ENCODE measurements around the gene DDX49.
"Not testable (repeated sequence)": the region's sequence is repeated elsewhere in the genome, so short reads cannot be mapped to it uniquely, and the experiment has no call there.

DDX49 gene

DNA sequence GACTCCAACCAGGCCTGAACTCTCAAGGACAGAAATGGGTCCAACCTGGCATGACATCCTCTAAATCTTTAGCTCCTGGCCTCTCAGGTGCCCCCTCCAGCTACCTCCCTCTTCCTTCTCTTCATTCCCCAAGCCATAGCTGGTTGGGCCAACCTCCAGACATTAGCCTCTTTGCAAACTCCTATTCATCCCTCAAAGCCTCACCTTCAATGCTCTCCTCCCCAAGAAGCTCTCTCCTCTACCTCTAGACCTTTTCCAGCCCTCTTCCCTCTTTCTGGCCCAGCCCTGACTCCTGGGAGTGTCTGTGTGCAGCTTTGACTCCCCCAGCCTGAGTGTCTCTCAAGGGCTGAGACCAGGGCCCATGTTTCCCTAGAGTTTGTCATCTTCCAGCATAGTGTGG is 26.8 kb downstream of the DDX49 start:
- DNase-seq, result no peak

DNA sequence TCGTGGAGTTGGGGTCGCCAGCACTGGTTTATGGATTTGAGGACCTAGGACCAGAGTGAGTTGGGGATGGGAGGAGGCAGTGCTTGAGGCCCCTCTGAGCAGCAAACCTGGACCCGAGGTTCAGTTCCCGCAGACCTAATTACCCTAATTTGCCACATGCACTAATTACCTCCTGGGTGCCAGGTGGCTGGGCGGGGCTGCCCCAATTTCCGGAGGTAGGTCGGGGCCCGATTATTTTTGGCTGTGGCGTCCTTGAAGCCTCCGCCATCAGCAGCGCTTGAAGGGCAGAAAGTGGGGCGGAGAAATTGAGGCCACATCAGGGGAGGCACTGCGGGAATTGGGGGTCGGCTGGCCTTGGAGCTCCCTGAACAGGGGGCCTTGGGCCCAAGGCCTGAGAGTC is 27.4 kb downstream of the DDX49 start:
- DNase-seq, result no peak

DNA sequence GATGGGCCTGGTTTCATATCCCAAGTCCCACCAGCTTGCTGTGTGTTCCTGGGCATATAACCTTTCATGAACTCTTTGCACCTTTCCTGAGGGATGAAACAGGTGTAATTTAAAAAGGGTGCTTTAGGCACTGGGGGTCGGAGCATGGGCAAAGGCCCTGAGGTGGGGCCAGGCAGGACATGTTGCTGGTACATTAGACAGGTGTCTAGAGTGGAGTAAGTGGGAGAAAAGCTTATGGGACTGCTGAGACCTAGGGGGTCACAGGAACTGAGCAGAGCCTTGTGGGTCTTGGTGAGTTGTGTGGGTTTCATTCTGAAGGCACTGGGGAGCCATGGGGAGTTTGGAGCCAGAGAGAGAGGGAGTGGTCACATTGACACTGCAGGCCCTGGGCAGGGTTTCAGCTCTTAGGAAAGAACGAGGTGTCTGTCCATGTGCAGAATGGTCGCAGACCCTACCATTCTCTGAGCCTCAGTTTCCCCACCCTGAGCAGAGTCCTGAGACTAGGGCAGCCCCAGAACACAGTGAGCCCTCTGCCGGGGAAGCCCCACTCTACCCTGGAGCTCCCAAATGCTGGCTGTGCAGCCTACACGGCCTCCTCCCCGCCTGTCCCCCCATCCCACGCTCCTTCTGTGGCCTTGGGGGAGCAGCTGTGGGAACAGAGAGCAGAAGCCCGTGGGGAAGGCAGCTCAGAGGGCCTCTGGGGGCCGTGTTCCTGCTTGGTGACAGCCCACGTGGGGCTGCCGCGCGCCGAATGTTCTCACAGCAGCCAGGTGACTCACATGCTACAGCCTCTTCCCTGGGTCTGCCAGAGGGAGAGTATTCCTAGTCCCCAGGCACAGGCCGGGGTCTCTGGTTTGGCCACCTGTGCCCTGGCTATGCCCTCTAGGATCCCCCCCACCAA is 28.8 kb downstream of the DDX49 start:
- no peak for DNase-seq

DNA sequence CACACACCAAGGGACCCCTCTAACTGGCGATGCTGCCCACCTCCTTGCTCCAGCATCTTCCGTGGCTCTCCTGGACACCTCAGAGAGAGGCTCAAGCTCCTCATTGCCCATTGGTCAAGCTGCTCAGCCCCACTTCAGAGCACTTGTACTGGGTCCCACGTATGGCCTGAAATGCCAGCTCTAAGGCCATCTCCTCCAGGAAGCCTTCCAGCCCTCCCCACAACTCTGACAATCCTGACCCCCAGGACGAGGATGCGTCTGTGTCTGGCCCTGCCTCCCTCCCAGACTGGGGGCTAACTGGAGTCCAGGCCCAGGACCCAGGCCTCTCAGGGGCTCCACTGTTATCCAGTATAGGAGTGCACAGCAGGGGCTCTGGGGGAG is 29.5 kb downstream of the DDX49 start:
- DNase-seq, result no peak

DNA sequence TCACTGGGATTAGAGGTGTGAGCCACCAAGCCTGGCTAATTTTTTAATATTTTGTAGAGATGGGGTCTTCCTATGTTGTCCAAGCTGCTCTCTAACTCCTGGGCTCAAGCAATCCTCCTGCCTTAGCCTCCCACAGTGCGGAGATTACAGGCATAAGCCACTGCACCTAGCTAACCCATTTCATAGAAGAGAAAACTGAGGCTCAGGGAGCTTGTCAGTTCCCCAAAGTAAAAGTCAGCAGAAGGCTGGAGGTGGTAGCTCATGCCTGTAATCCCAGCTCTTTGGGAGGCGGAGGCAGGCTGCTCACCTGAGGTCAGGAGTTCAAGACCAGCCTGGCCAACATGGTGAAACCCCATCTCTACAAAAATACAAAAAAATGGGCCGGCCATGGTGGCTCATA is 30.3 kb downstream of the DDX49 start:
- DNase-seq, result no peak

DNA sequence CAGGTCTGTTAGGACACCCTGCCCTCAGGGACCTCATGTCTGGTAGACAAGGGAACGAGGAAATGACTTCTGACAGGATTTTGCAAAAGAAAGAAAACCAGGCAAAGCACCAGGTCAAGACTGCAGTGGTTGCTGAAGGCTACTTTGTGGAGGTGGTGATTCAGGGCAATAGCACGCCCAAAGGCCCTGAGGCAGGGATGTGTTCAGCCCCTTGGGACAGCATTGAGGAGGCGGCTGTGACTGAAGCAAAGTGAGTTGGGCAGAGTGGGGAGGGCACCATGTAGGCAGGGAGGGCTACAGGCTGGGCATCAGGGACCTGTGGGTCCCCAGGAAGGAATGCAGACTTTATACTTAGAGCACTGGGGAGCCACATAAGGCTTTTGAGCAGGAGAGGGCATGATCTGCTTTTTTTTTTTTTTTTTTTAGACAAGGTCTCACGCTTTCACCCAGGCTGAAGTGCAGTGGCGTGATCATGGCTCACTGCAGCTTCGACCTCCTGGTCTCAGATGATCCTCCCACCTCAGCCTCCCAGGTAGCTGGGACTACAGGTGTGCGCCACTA is 32.3 kb downstream of the DDX49 start:
- no peak for DNase-seq

DNA sequence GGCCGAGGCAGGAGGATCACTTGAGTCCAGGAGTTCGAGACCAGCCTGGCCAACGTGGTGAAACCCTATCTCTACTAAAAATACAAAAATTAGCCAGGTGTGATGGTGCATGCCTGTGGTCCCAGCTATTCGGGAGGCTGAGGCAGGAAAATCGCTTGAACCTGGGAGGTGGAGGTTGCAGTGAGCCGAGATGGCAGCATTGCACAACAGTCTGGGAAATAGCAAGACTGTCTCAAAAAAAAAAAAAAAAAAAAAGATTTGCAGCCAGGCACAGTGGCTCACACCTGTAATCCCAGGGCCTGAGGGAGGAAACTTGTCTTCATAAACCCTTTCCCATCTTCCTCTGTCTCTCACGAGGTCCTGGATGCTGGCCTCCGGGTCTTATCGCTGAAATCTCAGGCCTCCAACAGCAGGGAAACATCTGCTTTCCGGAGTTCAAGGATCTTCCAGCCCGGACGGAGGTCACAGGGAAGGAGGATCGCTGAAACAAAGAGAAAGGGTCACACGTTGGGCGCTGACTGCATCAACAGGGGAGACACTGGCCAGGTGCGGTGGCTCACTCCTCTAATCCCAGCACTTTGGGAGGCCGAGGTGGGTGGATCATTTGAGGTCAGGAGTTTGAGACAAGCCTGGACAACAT is 33.0 kb downstream of the DDX49 start:
- DNase-seq, result not testable (repeated sequence)

DNA sequence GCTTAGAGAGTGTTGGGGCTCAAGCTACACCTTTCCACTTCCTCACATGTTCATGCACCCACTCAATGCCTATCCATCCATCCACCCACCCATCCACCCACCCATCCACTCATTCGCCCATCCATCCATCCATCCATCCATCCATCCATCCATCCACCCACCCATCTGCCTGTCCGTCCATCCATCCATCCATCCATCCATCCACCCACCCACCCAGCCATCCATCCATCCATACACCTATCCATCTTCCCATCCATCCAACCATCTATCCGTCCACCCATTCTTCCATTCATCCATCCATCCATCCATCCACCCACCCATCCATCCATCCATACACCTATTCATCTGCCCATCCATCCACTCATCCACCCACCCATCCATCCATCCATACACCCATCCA is 34.6 kb downstream of the DDX49 start:
- no peak for DNase-seq

DNA sequence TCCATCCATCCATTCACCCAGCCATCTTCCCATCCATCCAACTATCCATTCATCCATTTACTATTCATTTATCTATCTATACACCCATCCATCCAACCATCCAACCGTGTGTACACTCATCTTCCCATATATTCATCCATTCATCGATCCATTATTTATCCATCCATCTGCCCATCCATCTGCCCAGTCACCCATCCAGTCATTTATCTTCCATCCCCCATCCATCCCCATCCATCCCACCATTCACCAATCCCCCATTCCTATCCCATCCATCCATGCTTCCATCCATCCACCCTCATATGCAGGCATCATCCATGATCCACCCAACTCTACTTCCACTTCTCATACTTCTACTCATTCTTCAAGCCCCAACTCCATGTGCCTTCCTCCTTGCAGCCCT is 35.5 kb downstream of the DDX49 start:
- no peak for DNase-seq

DNA sequence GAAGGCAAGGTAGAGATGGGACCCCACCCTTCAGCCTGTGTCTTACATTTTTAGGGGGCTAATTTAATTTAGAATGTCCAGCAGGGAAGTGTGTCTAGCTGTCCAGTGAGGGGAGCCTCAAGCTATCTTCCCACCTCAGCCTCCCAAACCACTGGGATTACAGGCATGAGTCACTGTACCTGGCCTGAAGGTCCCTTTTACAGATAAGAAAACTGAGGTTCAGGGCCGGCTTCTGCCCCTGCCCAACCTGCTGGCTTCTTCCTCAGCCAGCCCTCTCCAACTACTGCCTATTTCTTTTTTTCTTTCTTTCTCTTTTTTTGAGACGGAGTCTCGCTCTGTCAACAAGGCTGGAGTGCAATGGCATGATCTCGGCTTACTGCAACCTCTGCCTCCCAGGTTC is 40.9 kb downstream of the DDX49 start:
- DNase-seq, result no peak

DNA sequence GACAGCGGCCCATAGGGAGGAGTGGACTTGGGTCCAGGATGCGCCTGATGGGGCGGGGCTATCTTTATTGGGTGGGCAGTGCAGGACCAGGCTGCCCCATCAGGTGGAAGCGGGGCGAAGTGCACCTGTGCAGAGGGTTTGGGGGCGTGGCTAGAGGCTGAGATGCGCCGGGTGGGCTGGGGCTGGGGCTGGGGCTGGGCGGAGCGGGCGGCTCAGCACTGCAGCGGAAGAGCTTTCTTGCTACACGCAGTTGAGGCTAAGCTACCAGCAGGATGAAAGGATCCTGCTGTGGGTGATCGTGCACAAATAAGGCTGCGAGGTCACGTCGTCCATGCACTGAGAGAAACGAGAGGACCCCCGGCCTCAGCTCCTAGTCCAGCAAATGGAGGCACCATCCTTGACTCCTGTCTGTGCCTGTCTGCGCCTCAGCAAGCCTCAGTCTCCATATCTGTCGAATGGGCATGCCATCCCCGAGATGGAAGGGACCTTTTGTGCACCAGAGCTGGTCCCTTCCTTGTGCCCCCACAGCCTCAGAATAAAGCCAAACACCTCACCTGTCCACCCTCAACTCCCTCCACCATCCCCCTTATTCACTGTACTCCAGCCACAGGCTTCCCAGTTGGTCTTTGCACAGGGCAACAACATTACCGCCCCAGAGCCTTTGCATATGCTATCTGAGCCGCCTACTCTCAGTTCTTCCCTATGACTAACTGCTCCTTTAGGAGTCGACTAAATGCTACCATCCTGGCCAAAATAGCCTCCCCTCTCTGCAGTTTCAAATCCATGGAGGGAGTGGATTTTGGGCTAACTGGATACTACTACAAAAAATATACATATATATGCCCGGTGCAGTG is 42.5 kb downstream of the DDX49 start:
- no peak for DNase-seq

DNA sequence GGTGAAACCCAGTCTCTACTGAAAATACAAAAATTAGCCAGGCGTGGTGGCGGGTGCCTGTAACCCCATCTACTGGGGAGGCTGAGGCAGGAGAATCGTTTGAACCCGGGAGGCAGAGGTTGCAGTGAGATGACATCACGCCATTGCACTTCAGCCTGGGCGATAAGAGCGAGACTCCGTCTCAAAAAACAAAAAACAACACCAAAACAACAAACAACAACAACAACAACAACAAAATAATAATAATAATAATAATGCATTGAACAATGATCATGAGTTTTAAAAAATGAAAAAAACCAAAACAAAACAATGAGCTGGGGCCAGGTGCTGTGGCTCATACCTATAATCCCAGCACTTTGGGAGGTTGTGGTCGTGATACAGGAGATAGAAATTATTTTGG is 44.6 kb downstream of the DDX49 start:
- no peak for DNase-seq

DNA sequence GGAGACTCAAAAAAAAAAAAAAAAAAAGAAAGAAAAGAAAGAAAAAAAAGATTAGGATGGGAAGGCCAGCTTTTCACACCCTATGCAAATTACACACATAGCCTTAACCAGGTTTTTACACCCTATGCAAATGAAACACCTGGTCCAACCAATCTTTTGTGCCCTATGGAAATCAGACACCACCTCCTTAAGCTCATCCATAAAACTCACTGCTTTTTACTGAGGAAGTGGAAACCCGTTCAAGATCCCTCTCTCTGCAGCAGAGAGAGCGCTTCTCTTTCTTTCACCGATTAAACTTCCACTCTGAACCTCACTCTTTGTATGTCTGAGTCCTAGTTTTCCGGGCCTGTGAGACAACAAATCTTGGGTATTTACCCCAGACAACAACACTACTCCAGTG is 46.8 kb downstream of the DDX49 start:
- DNase-seq, result no peak

DNA sequence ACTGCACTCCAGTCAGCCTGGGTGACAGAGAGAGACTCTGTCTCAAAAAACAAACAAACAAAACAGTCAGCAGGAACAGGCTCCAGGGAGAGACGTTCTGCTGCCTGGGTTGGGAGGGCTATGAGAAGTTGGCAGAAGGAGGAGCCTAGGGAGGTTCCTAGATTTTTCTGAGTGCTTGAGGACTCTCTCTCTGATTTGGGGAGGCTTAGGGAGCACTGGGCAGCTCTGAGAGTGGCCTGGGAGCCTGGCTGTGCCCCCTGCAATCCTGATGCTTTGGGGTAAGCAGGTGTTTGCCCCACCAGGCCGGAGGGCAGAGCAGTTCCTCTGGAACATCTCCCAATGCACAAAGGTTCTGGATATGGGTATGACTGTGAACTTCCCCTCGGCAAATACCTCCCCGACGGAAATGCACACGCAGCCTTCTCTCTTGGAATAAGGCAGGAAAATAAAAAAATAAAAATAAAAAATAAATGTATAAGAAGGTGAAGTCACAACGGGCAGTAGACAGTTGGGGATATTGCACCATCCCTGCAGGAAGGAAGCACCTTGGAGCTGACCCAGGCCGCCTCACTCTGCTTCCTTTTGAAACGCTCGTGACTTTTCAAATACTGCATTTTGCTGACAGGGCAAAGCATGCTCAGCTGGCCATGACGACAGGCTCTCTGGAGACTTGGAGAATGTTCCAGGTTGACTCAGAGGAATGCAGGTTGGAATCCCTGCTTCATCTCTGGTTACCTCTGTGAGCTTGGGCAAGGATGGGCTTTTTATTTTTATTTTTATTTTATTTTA is 48.0 kb downstream of the DDX49 start:
- peak; percentile 36 for DNase-seq

DNA sequence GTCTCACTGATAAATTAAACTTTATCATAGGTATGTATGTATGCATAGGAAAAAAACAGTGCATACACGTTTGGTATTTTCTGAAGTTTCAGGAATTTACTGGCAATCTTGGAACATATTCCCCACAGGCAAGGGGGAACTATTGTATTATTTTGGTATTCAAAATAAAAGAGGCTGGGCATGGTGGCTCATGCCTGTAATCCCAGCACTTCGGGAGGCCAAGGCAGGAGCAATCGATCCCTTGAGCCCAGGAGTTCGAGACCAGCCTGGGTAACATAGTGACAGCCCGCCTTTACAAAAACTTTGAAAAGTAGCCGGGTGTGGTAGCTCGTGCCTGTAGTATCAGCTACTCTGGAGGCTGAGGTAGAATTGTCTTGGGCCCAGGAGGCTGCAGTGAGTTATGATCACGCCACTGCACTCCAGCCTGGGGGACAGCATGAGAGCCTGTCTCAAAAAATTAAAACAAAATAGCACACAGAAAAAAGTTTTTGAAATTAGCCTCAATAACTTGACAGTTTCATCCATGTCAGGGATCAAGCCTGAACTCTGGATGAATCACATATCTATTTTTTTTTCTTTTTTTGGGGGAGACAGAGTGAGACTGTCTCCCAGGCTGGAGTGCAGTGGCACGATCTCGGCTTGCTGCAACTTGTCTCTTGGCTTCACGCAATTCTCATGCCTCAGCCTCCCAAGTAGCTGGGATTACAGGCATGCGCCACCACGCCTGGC is 50.6 kb downstream of the DDX49 start:
- DNase-seq, result no peak

DNA sequence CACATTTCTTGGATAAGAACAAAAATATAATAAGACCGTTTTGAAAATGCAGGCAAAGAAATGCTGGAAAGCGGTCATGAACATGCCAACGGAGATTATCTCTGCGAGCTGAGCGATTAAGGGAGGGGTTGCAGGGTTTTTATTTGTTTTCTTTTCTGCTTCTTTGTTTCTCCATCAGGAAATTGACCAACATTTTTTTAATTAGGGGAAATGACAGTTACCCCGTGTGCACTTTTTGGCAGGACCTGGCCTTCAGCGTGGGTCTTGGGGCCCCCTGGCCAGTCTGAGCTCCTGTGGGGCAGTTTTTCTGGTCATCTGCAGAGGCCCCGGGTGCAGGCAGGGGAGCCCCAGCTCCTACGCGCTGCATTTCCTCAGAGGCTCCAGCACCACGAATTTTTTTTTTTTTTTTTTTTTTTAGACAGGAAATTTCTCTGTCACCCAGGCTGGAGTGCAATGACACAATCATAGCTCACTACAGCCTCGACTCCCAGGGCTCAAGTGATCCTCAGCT is 52.8 kb downstream of the DDX49 start:
- peak; percentile 7 for DNase-seq

DNA sequence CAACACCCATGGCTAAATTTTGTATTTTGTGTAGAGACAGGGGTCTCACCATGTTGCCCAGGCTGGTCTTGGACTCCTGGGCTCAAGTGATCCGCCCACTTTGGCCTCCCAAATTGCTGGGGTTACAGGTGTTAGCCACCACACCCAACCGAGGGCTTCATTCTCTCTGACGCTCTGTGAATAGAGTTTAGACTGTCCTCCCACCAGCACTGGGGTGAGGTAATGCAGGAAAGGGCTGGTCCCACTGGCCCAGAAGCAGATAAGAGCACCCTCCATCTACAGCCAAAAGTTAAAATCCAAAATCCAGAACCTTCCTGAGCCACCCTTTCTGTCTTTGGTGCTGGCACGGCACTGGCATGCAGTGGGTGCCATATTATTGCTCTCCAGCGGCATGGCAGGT is 53.3 kb downstream of the DDX49 start:
- no peak for DNase-seq

DNA sequence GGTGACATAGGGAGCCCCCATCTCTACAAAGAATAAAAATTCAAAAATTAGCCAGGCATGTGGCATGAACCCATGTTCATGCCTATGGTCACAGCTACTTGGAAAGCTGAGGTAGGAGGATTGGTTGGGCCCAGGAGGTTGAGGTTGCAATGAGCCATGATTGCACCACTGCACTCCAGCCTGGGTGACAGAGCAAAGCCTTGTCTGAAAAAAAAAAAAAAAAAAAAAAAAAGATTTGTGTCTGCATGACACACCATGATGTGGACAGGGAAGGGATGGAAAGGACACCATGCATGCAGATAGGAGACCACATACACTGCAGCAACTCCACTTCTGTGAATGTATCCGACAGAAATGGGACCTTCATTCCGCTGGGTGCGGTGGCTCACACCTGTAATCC is 55.5 kb downstream of the DDX49 start:
- no peak for DNase-seq

DNA sequence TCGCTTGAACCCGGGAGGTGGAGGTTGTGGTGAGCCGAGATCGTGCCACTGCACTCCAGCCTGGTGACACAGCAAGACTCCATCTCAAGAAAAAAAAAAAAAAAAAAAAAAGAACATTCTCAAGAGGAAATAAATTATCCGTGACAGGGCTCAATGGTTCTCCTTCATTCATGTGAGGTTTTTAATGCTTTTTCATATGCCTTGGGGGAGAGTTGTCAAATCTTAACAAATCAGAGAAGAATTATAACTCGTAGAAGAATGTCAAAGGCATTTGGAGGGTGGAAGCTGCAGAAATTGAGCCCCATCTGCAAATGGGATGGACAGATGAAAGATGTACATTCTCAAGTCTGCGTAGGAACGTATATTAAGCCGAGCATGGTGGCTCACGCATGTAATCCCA is 56.4 kb downstream of the DDX49 start:
- no peak for DNase-seq
